Upper lobe of left lung (tissue), 4 donors: ENCODE measurements around the gene FBXL7.

Source experiments
- POLR2A ChIP-seq, 4 donors: fragments of 450-650 bp; IDR thresholded peaks; one replicate each; pipeline ENCODE4 v1.5.1; 2016 to 2017; ENCODE audit warnings: antibody characterized with exemption in 4 of 4, mild to moderate bottlenecking in 2 of 4
- POLR2AphosphoS5 ChIP-seq, 2 donors: sonication (generic); formaldehyde crosslinking; IDR thresholded peaks; one replicate each; pipeline ENCODE4 v1.5.1; 2017; ENCODE audit warnings: antibody characterized with exemption in 2 of 2
- TF ChIP-seq, protein P1 (sequence below), 6 experiments: fragments of 450-650 bp in 4 of 6; fragments of 200-600 bp in 2 of 6; sonication (generic) in 2 of 6; IDR thresholded peaks; one replicate each; pipeline ENCODE4 v1.5.1; 2016 to 2019; ENCODE audit warnings: antibody characterized with exemption in 6 of 6

DNA sequence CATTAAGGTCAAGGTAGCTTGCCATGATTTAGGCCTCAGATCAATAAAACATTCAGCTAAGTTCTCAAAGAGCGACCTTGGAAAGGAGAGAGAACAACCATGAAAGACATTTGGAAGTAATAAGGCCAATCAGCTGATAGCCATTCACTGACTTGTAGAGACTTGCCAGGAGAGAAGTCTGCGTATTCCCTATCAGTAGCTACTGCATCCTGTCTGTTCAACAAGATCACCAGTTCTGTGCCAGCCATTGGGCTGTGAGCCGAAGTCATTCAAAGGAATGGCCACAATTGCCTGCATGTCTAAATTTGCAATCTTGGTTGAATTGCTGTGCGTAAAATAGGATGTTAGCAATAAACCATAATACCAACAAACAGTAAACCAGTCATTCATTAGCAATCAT is 219.8 kb downstream of the FBXL7 start:
- TF ChIP-seq, protein P1, sequence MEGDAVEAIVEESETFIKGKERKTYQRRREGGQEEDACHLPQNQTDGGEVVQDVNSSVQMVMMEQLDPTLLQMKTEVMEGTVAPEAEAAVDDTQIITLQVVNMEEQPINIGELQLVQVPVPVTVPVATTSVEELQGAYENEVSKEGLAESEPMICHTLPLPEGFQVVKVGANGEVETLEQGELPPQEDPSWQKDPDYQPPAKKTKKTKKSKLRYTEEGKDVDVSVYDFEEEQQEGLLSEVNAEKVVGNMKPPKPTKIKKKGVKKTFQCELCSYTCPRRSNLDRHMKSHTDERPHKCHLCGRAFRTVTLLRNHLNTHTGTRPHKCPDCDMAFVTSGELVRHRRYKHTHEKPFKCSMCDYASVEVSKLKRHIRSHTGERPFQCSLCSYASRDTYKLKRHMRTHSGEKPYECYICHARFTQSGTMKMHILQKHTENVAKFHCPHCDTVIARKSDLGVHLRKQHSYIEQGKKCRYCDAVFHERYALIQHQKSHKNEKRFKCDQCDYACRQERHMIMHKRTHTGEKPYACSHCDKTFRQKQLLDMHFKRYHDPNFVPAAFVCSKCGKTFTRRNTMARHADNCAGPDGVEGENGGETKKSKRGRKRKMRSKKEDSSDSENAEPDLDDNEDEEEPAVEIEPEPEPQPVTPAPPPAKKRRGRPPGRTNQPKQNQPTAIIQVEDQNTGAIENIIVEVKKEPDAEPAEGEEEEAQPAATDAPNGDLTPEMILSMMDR (IDR thresholded peaks at IDR 0.05), result no peak
- TF ChIP-seq POLR2A (IDR thresholded peaks at IDR 0.05) (no peak), POLR2AphosphoS5 (IDR thresholded peaks at IDR 0.05) (no peak)
